Endodermal cell (in vitro differentiated cells): ENCODE results near the gene IKZF2. TPM values are rescaled to one million over a fixed set of nuclear protein-coding genes. Genes with fewer than 3 reads are reported as not detected.

ENCODE experiments used
- DNase-seq: peaks from one replicate; pipeline ENCODE4 v3.0.0-alpha.2; 2017
- H3K27ac ChIP-seq: 2 replicates; pipeline ENCODE4 v1.5.1; 2013; ENCODE audit warnings: mild to moderate bottlenecking, low read depth, low read length, moderate library complexity
- H3K27me3 ChIP-seq: 2 replicates; pipeline ENCODE4 v1.6.1; 2013; ENCODE audit warnings: mild to moderate bottlenecking, low read length, moderate library complexity; ENCODE audit not compliant: insufficient read depth, control insufficient read depth, poor library complexity, severe bottlenecking
- H3K36me3 ChIP-seq: 2 replicates; pipeline ENCODE4 v1.7.0; 2013; ENCODE audit warnings: mild to moderate bottlenecking, low read length, moderate library complexity; ENCODE audit not compliant: control insufficient read depth, insufficient read depth
- H3K4me1 ChIP-seq: one replicate; pipeline ENCODE4 v1.7.0; 2013; ENCODE audit warnings: low read length; ENCODE audit not compliant: control insufficient read depth, insufficient read depth
- H3K4me3 ChIP-seq: 2 replicates; pipeline ENCODE4 v1.5.1; 2013; ENCODE audit warnings: mild to moderate bottlenecking, low read length, moderate library complexity
- H3K9ac ChIP-seq: 2 replicates; pipeline ENCODE4 v1.6.1; 2013; ENCODE audit warnings: mild to moderate bottlenecking, low read length, moderate library complexity; ENCODE audit not compliant: poor library complexity, severe bottlenecking; ENCODE audit errors: extremely low read depth
- H3K9me3 ChIP-seq: 2 replicates; pipeline ENCODE4 v1.6.1; 2013; ENCODE audit warnings: mild to moderate bottlenecking, low read length, moderate library complexity; ENCODE audit not compliant: control insufficient read depth
- H3K27ac Mint-ChIP-seq: 2 replicates; pipeline ENCODE4 v1.8.0; 2020; ENCODE audit warnings: mixed read lengths
- H3K27me3 Mint-ChIP-seq: 2 replicates; pipeline ENCODE4 v1.8.0; 2021; ENCODE audit warnings: mild to moderate bottlenecking, mixed read lengths; ENCODE audit not compliant: insufficient read depth
- H3K36me3 Mint-ChIP-seq: 2 replicates; pipeline ENCODE4 v1.8.0; 2020; ENCODE audit warnings: low read depth, mixed read lengths
- H3K4me1 Mint-ChIP-seq: 2 replicates; pipeline ENCODE4 v1.8.0; 2020; ENCODE audit warnings: mixed read lengths
- H3K4me3 Mint-ChIP-seq: 2 replicates; pipeline ENCODE4 v1.8.0; 2020; ENCODE audit warnings: mild to moderate bottlenecking, moderate library complexity, mixed read lengths
- H3K9me3 Mint-ChIP-seq: 2 replicates; pipeline ENCODE4 v1.8.0; 2020; ENCODE audit warnings: mild to moderate bottlenecking, mixed read lengths
- CTCF ChIP-seq: fragments of 200-600 bp; sonication (generic); conservative IDR thresholded peaks from 2 replicates; pipeline ENCODE4 v1.5.0; 2021; ENCODE audit warnings: antibody characterized with exemption, mild to moderate bottlenecking
- WGBS, 2 experiments: methylation state at CpG; one replicate each; pipeline versions ENCODE4 v1.1.5 to v1.1.7; 2013; ENCODE audit warnings: missing lambda C conversion rate in 2 of 2, mixed read lengths in 1 of 2; ENCODE audit not compliant: insufficient coverage in 1 of 2, insufficient read length in 1 of 2; 5-methylcytosine and 5-hydroxymethylcytosine counted together
- total RNA-seq, 2 donors: library from RNA; stranded (reverse); fragmentation: NEBNext Ultra II Directional in 1 of 2; extraction: Animal tissue kit (Norgen Biotek cat#: 25700) in 1 of 2; gene quantifications; 2 replicates in 1 of 2; 3 replicates in 1 of 2; pipeline ENCODE4 v1.2.1, GENCODE V29; 2021

The IKZF2 gene
- total RNA-seq, 2 donors from 2014 or later, result 3.9 to 8.7 TPM

GRCh38 chr2:212997526-212998020, 153.8 kb downstream of the IKZF2 start:
- Histone ChIP-seq H3K27me3 (no peaks in the 10 kb centered on the region), H3K9me3 (no peaks in the 10 kb centered on the region), H3K36me3 (no peaks in the 10 kb centered on the region), H3K4me3 (no peak overlapping the region), H3K4me1 (no peaks in the 10 kb centered on the region), H3K27ac (no peak overlapping the region), H3K9ac (no peak overlapping the region)
- Mint-ChIP-seq H3K36me3 (no peaks in the 10 kb centered on the region), H3K4me1 (peaks cover 19% of the 10 kb centered on the region), H3K9me3 (no peaks in the 10 kb centered on the region), H3K27me3 (no peaks in the 10 kb centered on the region), H3K4me3 (no peak overlapping the region), H3K27ac (peak overlapping the region; percentile 78)
- 83 to 100% methylated on average over 1 to 3 of the region's 3 CpGs for WGBS, 2 experiments
- no peak for TF ChIP-seq CTCF
- DNase-seq, result peak; percentile 69

GRCh38 chr2:212995920-212996319, 155.5 kb downstream of the IKZF2 start:
- H3K4me3 Mint-ChIP-seq, result no peak overlapping the region
- H3K36me3 ChIP-seq, result no peaks in the 10 kb centered on the region
- DNase-seq, result no peak
- no peak overlapping the region for H3K9ac ChIP-seq
- H3K9me3 ChIP-seq, result no peaks in the 10 kb centered on the region
- WGBS, 2 experiments, result 92 to 100% methylated on average over 1 to 2 of the region's 2 CpGs
- no peak overlapping the region for H3K27ac ChIP-seq
- no peaks in the 10 kb centered on the region for H3K36me3 Mint-ChIP-seq
- H3K27me3 ChIP-seq, result no peaks in the 10 kb centered on the region
- no peaks in the 10 kb centered on the region for H3K9me3 Mint-ChIP-seq
- H3K27ac Mint-ChIP-seq, result no peak overlapping the region
- H3K4me1 ChIP-seq, result no peaks in the 10 kb centered on the region
- no peak overlapping the region for H3K4me3 ChIP-seq
- TF ChIP-seq CTCF, result no peak
- H3K27me3 Mint-ChIP-seq, result no peaks in the 10 kb centered on the region
- peaks cover 16% of the 10 kb centered on the region for H3K4me1 Mint-ChIP-seq

- Histone ChIP-seq H3K27me3 (no peaks in the 10 kb centered on the region), H3K4me1 (no peaks in the 10 kb centered on the region), H3K9ac (no peak overlapping the region), H3K36me3 (no peaks in the 10 kb centered on the region), H3K9me3 (no peaks in the 10 kb centered on the region), H3K27ac (no peak overlapping the region), H3K4me3 (no peak overlapping the region)
- Mint-ChIP-seq H3K9me3 (no peaks in the 10 kb centered on the region), H3K27me3 (no peaks in the 10 kb centered on the region), H3K27ac (no peak overlapping the region), H3K36me3 (no peaks in the 10 kb centered on the region), H3K4me1 (peaks cover 16% of the 10 kb centered on the region), H3K4me3 (no peak overlapping the region)
- TF ChIP-seq CTCF, result no peak
- no peak for DNase-seq
These were observed 156.4 kb downstream of the IKZF2 start for GRCh38 chr2:212994976-212995375.
